OCI-LY3 (cell line): ENCODE results near the gene CGB1.

Experiments
- H2AFZ ChIP-seq: fragments of 200-600, 300-600 bp; shearing (Covaris generic); 2 replicates; pipeline ENCODE4 v1.6.0; 2014; ENCODE audit warnings: antibody characterized with exemption, low read depth, low read length
- H3K27ac ChIP-seq: fragments of 200-600, 300-600 bp; sonication (generic); 2 replicates; pipeline ENCODE4 v1.5.1; 2014; ENCODE audit warnings: mild to moderate bottlenecking, low read length, moderate library complexity, mixed read lengths
- H3K27me3 ChIP-seq: fragments of 200-600, 300-600 bp; sonication (generic); 2 replicates; pipeline ENCODE4 v1.6.1; 2014; ENCODE audit warnings: low read depth, low read length, mixed read lengths
- H3K36me3 ChIP-seq: fragments of 200-600, 300-600 bp; sonication (generic); replicated peaks from 2 replicates; pipeline ENCODE3; 2014; ENCODE audit warnings: low read depth, low read length, mixed read lengths
- H3K4me1 ChIP-seq: fragments of 300-600, 200-600 bp; sonication (generic); 2 replicates; pipeline ENCODE4 v1.6.1; 2014; ENCODE audit warnings: low read length, mixed read lengths
- H3K4me2 ChIP-seq: fragments of 200-600, 300-600 bp; sonication (generic); 2 replicates; pipeline ENCODE4 v1.6.1; 2014; ENCODE audit warnings: low read length, mixed read lengths
- H3K4me3 ChIP-seq: fragments of 300-600, 200-600 bp; sonication (generic); 2 replicates; pipeline ENCODE4 v1.5.1; 2014; ENCODE audit warnings: antibody characterized with exemption, mild to moderate bottlenecking, low read length, moderate library complexity
- H3K79me2 ChIP-seq: fragments of 300-600, 200-600 bp; shearing (Covaris generic); 2 replicates; pipeline ENCODE4 v1.6.1; 2014; ENCODE audit warnings: mild to moderate bottlenecking, low read length, mixed read lengths
- H3K9ac ChIP-seq: fragments of 300-600, 200-600 bp; shearing (Covaris generic); 2 replicates; pipeline ENCODE4 v1.6.0; 2014; ENCODE audit warnings: mild to moderate bottlenecking, low read length, moderate library complexity
- H3K9me3 ChIP-seq: fragments of 200-600, 300-600 bp; shearing (Covaris generic); 2 replicates; pipeline ENCODE4 v1.6.1; 2014; ENCODE audit warnings: low read length, mixed read lengths; ENCODE audit not compliant: insufficient read depth
- H4K20me1 ChIP-seq: fragments of 200-600, 300-600 bp; sonication (generic); 2 replicates; pipeline ENCODE4 v1.6.1; 2016; ENCODE audit warnings: low read length, mixed read lengths; ENCODE audit not compliant: insufficient read depth
- CTCF ChIP-seq: fragments of 200-600, 300-600 bp; sonication (generic); IDR thresholded peaks from 2 replicates; pipeline ENCODE4 v1.5.1; 2014; ENCODE audit warnings: antibody characterized with exemption, low read length, low read depth
- EZH2phosphoT487 ChIP-seq: fragments of 200-600 bp; shearing (Covaris generic); IDR thresholded peaks from 2 replicates; pipeline ENCODE4 v1.6.1; 2018; ENCODE audit warnings: antibody characterized with exemption, mixed run types, low read depth

Gene CGB1

DNA sequence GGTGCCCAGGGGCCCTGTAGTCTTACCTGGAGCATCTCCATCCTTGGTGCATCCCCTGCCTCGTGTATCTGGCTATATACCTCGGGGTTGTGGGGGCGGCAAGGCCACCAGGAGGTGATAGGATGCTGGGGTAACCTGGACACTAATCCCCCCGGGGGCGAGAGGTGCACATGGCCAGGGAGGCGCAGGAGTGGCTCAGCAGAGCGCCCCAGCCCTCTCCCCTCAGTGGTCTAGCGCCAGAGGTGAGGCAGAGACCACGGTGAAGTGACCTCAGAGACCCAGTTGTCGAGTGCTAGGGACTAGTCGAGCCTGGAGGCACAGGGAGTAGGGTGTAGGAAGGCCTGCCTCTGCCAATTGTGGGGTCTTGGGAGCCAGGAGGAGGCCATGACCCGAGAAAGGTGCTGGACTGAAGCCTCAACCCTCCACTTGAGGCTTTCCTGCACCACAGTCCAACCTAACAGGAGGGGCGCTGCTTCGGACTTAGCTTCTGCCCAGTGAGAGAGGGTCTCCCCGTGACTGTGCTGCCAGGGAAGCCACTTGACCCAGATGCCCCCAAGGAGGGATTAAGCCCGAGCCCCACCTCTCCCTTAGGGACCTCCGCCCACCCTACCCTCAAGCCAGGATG is 19.5 kb downstream of the CGB1 start, which contains the start of gene LHB:
LHB (minus strand) TSS at position 51 of the 625 bp plus-strand sequence; CDS start at position 41, 10 bp downstream.
- no peaks in the 10 kb centered on the region for H4K20me1 ChIP-seq
- no peaks in the 10 kb centered on the region for H3K9me3 ChIP-seq
- H3K4me1 ChIP-seq = peaks cover 10% of the 10 kb centered on the region
- no peak within 1 kb of the TSS for H2AFZ ChIP-seq
- H3K4me2 ChIP-seq = peak within 1 kb of the TSS; percentile 20; the same call in 1 of the 2 replicates
- H3K79me2 ChIP-seq = no peaks in the 10 kb centered on the region
- H3K4me3 ChIP-seq = no peak within 1 kb of the TSS
- no peaks in the 10 kb centered on the region for H3K27me3 ChIP-seq
- H3K27ac ChIP-seq = no peak within 1 kb of the TSS
- TF ChIP-seq EZH2phosphoT487 = no peak
- TF ChIP-seq CTCF = no peak
- no peak within 1 kb of the TSS for H3K9ac ChIP-seq
- H3K36me3 ChIP-seq = peaks cover 21% of the 10 kb centered on the region

DNA sequence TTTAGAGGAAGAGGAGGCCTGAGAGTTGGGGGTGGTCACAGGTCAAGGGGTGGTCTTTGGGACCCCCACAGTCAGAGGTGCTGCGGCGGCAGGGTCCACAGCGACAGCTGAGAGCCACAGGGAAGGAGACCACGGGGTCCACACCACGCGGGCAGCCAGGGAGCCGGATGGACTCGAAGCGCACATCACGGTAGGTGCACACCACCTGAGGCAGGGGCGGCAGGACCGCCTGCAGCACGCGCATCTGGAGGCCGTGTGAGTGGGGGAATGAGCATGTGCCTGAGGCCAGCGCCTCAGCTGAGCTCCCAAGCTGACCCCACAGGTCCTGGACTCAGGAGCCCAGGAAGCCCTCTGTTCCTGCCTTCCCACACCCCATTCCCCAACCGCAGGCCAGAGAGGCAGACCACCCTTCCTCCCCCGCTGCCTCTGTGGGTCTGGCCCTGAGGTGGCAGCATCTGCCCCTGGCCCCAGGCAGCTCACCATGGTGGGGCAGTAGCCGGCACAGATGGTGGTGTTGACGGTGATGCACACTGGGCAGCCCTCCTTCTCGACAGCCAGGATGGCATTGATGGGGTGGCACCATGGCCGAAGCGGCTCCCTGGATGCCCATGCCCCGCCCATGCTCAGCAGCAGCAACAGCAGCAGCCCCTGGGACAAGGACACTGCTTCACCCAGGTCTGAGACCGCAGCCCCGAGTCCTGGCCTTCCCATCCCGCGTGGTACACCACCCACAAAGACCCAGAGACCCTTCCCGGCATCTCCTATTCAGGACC is 20.4 kb downstream of the CGB1 start:
- Histone ChIP-seq H3K4me2 (no peak overlapping the region), H3K4me3 (no peak overlapping the region), H3K79me2 (no peaks in the 10 kb centered on the region), H3K9ac (no peak overlapping the region), H3K27ac (no peak overlapping the region), H3K4me1 (peaks cover 9% of the 10 kb centered on the region), H3K9me3 (no peaks in the 10 kb centered on the region), H3K27me3 (no peaks in the 10 kb centered on the region), H4K20me1 (no peaks in the 10 kb centered on the region), H3K36me3 (peaks cover 29% of the 10 kb centered on the region), H2AFZ (no peak overlapping the region)
- TF ChIP-seq EZH2phosphoT487 (no peak), CTCF (no peak)

DNA sequence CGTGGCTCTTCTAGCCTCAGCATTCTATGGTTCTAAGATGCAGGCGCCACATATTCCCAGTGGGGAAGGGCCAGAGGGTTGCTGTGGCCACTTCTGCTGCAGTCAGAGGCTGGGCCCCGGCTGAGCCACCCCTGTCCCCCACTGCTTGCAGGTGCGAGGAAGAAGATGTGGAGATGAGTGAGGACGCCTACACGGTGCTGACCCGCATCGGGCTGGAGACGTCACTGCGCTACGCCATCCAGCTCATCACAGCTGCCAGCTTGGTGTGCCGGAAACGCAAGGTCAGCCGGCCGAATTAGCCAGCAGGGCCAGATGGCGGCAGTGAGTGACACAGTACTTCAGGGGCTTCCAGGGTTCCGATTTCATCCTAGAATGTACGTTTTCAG is 21.8 kb downstream of the CGB1 start:
- Histone ChIP-seq H3K4me2 (no peak overlapping the region), H3K4me3 (no peak overlapping the region), H3K79me2 (no peaks in the 10 kb centered on the region), H2AFZ (no peak overlapping the region), H3K36me3 (peaks cover 38% of the 10 kb centered on the region), H3K9ac (no peak overlapping the region), H3K27me3 (no peaks in the 10 kb centered on the region), H3K9me3 (no peaks in the 10 kb centered on the region), H3K27ac (no peak overlapping the region), H3K4me1 (no peaks in the 10 kb centered on the region), H4K20me1 (no peaks in the 10 kb centered on the region)
- TF ChIP-seq EZH2phosphoT487 (no peak), CTCF (no peak)

GRCh38 chr19:49014123-49014869 is 22.4 kb downstream of the CGB1 start:
- TF ChIP-seq CTCF (no peak), EZH2phosphoT487 (no peak)
- Histone ChIP-seq H3K27ac (no peak overlapping the region), H3K4me3 (no peak overlapping the region), H3K9me3 (no peaks in the 10 kb centered on the region), H3K27me3 (no peaks in the 10 kb centered on the region), H3K9ac (no peak overlapping the region), H3K36me3 (peaks cover 42% of the 10 kb centered on the region), H4K20me1 (no peaks in the 10 kb centered on the region), H3K79me2 (no peaks in the 10 kb centered on the region), H3K4me2 (no peak overlapping the region), H2AFZ (no peak overlapping the region), H3K4me1 (no peaks in the 10 kb centered on the region)
